ENCODE measurements around the gene DCDC1. TPM values are rescaled to one million over a fixed set of nuclear protein-coding genes. Genes with fewer than 3 reads are reported as not detected.

DCDC1 gene
- total and polyA plus RNA-seq, 12 donors = 0.07 to 1.5 (median 0.29) TPM; not detected in 1

DNA sequence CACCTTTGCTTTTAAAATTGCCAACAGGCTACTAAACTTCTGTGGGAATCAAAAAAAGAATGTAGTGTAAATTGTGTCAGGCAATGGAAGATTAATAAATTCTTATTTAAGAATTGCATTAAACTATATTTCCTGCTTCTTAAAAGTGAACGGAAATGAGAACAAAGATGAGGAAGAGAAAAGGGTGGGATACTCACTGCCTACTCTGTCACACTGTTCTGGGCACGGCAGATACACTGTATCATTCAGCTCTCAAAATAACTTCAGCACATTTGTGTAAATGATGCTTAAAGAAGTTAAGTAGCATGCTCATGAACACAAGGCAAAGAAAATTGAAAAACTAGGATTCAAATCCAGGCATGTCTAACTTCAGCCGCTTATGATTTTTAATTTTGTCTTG is 218.7 kb downstream of the DCDC1 start:
- TF ChIP-seq, protein P1, sequence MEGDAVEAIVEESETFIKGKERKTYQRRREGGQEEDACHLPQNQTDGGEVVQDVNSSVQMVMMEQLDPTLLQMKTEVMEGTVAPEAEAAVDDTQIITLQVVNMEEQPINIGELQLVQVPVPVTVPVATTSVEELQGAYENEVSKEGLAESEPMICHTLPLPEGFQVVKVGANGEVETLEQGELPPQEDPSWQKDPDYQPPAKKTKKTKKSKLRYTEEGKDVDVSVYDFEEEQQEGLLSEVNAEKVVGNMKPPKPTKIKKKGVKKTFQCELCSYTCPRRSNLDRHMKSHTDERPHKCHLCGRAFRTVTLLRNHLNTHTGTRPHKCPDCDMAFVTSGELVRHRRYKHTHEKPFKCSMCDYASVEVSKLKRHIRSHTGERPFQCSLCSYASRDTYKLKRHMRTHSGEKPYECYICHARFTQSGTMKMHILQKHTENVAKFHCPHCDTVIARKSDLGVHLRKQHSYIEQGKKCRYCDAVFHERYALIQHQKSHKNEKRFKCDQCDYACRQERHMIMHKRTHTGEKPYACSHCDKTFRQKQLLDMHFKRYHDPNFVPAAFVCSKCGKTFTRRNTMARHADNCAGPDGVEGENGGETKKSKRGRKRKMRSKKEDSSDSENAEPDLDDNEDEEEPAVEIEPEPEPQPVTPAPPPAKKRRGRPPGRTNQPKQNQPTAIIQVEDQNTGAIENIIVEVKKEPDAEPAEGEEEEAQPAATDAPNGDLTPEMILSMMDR (IDR thresholded peaks at IDR 0.05) = no peak
- TF ChIP-seq POLR2A (IDR thresholded peaks at IDR 0.05) = no peak
- no peaks in the 10 kb centered on the region for H3K36me3 ChIP-seq (replicated peaks in 1 of 2)

DNA sequence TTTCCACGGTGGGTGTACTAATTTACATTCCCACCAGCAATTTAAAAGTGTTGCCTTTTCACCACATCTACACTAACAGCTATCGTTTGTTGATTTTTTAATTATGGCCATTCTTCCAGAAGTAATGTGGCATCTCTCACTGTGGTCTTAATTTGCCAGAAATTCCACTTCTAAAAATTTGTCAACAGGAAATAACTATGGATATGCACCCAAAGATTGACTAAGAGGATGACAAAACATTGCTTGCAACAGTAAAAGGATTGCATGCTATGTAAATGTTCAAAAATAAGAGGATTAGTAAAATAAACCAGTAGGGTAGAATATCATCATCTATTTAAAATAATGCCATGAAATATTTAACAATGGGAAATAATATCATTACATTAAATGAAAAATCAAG is 219.5 kb downstream of the DCDC1 start:
- Histone ChIP-seq H3K4me3 (no peak overlapping the region), H3K27me3 (no peaks in the 10 kb centered on the region), H3K36me3 (replicated peaks in 1 of 2) (no peaks in the 10 kb centered on the region), H3K9me3 (replicated peaks in 1 of 3) (no peaks in the 10 kb centered on the region), H3K27ac (no peak overlapping the region), H3K4me1 (replicated peaks in 1 of 2) (no peaks in the 10 kb centered on the region)
- intact Hi-C loops (cut with DNase I) = no loop called here
- WGBS, 4 donors = 69 to 77% (median 72%) methylated on average over 2 of the region's 2 CpGs
- no peak for DNase-seq
- TF ChIP-seq, protein P1 (IDR thresholded peaks at IDR 0.05) = no peak
- no peak for TF ChIP-seq POLR2A (IDR thresholded peaks at IDR 0.05)

More for the DNA sequence above, 218.7 kb downstream of the DCDC1 start:
- Histone ChIP-seq H3K4me3 (no peak overlapping the region), H3K4me1 (replicated peaks in 1 of 2) (no peaks in the 10 kb centered on the region), H3K27ac (no peak overlapping the region), H3K9me3 (replicated peaks in 1 of 3) (no peaks in the 10 kb centered on the region), H3K27me3 (no peaks in the 10 kb centered on the region)
- no peak for DNase-seq
- intact Hi-C loops (cut with DNase I) = no loop called here
- WGBS, 4 donors = 64 to 66% (median 65%) methylated on average over 3 of the region's 3 CpGs

DNA sequence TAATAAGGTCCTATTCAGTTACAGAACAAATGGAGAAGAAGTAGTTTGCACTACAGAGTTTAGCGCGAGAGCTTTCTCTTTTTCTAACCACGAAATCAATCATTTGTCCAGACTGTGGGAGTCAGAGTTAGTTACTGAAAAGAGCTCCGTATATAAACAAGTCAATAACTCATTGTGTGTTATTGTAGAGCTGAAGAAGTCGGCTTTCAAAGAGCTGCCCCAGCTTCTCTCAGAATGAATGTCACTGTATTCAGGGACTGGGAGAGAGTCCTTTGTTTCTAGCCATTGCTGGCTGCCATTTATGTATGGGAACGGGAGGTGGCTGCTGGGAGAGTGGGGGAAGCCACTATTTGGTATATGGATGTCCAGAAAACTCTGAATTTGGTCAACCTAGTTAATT is 227.8 kb downstream of the DCDC1 start:
- DNase-seq = no peak
- 10 to 19% (median 13%) methylated on average over 6 of the region's 6 CpGs for WGBS, 4 donors
- Histone ChIP-seq H3K9me3 (replicated peaks in 1 of 3) (no peaks in the 10 kb centered on the region), H3K4me3 (no peak overlapping the region), H3K36me3 (replicated peaks in 1 of 2) (no peaks in the 10 kb centered on the region), H3K4me1 (replicated peaks in 1 of 2) (no peaks in the 10 kb centered on the region), H3K27me3 (no peaks in the 10 kb centered on the region), H3K27ac (no peak overlapping the region)
- TF ChIP-seq, protein P1 (IDR thresholded peaks at IDR 0.05) = no peak
- no peak for TF ChIP-seq POLR2A (IDR thresholded peaks at IDR 0.05)
- intact Hi-C loops (cut with DNase I) = no loop called here

DNA sequence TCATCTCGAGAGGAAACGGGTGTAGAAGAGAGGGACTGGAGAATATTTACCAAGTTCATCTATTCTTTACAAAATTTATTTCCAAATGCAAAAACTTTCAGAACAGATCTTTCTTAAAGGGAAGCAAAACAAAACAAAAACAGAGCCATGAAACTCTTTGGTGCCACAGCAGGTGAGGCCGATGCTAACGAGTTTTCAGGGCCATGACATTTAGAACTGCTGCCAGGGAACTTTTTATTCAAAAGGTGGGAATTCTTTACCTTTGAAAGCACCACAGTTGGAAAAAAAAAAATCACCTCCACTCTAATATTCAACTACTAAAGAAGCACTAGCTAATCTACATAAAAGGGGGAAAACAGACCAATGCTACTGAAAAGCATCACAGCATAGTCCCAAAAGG is 230.1 kb downstream of the DCDC1 start:
- H3K9me3 ChIP-seq (replicated peaks in 1 of 3) = no peaks in the 10 kb centered on the region
- no peaks in the 10 kb centered on the region for H3K36me3 ChIP-seq (replicated peaks in 1 of 2)
- H3K27ac ChIP-seq = no peak overlapping the region
- H3K4me1 ChIP-seq (replicated peaks in 1 of 2) = no peaks in the 10 kb centered on the region
- no peak overlapping the region for H3K4me3 ChIP-seq
- intact Hi-C loops (cut with DNase I) = no loop called here
- WGBS, 4 donors = 44 to 60% (median 56%) methylated on average over 4 of the region's 4 CpGs
- no peaks in the 10 kb centered on the region for H3K27me3 ChIP-seq
- no peak for DNase-seq
- TF ChIP-seq, protein P1 (IDR thresholded peaks at IDR 0.05) = no peak
- TF ChIP-seq POLR2A (IDR thresholded peaks at IDR 0.05) = no peak

All from adrenal gland (tissue), 12 donors.